Measurements from ENCODE around the gene TRAM2. TPM values are rescaled to one million over a fixed set of nuclear protein-coding genes. Genes with fewer than 3 reads are reported as not detected.

TRAM2 gene
- polyA plus RNA-seq, 1 experiment, result 152 TPM

DNA sequence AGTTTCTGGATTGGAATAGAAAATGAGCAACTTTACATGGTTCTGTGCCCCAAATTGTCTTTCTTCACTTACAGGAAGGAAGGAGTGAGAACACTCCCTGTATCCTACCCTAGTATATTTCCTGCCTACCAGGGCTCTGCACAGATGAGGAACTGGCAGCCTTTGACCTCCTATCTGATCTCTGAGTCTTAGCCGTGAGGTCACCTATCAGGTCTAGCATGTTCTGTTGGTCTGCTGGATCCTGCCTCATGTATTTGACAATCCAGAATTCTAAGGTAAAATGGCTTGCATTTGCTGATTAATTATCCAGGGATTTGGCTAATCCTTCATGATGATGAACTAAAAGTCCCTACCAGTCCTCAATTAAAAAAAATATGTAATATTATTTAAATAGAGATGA, 35.0 kb upstream of the TRAM2 start:
- Histone ChIP-seq H3K4me3 (ENCODE audit: low read depth, low read length) (no peak overlapping the region), H3K27ac (ENCODE audit: low read depth, low read length) (no peak overlapping the region), H3K27me3 (ENCODE audit: control insufficient read depth, insufficient read depth, low read length) (no peaks in the 10 kb centered on the region), H3K9me3 (ENCODE audit: control insufficient read depth, insufficient read depth, low read length) (no peaks in the 10 kb centered on the region; the same call in 1 of the 2 replicates)
- no peak for DNase-seq (ENCODE audit: low read depth, low spot score)
- ChIA-PET POLR2A (no interaction called here), CTCF (interaction anchor here (1.0 to 2.0 kb wide), 2 partner anchors 14 to 195 kb away, joined by 5 to 6 read pairs; no protein-coding TSS in a partner anchor)
- TF ChIP-seq, protein P1, sequence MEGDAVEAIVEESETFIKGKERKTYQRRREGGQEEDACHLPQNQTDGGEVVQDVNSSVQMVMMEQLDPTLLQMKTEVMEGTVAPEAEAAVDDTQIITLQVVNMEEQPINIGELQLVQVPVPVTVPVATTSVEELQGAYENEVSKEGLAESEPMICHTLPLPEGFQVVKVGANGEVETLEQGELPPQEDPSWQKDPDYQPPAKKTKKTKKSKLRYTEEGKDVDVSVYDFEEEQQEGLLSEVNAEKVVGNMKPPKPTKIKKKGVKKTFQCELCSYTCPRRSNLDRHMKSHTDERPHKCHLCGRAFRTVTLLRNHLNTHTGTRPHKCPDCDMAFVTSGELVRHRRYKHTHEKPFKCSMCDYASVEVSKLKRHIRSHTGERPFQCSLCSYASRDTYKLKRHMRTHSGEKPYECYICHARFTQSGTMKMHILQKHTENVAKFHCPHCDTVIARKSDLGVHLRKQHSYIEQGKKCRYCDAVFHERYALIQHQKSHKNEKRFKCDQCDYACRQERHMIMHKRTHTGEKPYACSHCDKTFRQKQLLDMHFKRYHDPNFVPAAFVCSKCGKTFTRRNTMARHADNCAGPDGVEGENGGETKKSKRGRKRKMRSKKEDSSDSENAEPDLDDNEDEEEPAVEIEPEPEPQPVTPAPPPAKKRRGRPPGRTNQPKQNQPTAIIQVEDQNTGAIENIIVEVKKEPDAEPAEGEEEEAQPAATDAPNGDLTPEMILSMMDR (IDR thresholded peaks at IDR 0.05; ENCODE audit: low read depth, low read length), result no peak

DNA sequence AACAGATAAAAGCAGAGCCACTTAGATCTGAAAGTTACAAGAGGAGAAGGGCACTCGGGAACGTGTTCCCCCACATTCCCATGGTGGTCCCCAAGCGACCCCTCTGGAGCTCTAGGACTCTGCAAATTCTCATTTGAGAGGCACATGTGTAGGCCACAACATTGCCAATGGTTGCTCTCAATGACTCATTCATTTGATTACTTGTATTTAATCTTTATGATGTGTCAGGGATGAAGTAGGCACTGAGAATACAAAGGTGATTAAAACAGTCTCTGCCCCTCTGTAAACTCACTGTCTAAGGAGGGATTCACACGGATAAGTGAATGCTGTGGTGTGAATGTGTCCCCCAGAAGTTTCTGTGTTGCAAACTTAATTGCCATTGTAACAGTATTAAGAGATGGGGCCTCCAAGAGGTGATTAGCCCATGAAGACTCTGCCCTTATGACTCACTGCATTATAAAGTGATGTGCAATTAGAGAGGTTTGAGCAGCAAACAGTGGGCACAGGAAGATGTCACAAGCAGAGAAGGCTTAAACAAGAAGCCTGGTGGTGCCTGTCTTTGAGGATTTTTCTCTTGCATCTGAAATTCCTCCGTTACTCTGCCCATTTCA, 34.0 kb upstream of the TRAM2 start:
- no peak for DNase-seq (ENCODE audit: low read depth, low spot score)
- H3K27ac ChIP-seq (ENCODE audit: low read depth, low read length), result no peak overlapping the region
- no peaks in the 10 kb centered on the region; the same call in 1 of the 2 replicates for H3K9me3 ChIP-seq (ENCODE audit: control insufficient read depth, insufficient read depth, low read length)
- no peak overlapping the region for H3K4me3 ChIP-seq (ENCODE audit: low read depth, low read length)
- TF ChIP-seq, protein P1 (IDR thresholded peaks at IDR 0.05; ENCODE audit: low read depth, low read length), result no peak
- CTCF ChIA-PET, result interaction anchor here (2.0 kb wide), 1 partner anchor 13 kb away, joined by 6 read pairs; no protein-coding TSS in a partner anchor
- H3K27me3 ChIP-seq (ENCODE audit: control insufficient read depth, insufficient read depth, low read length), result no peaks in the 10 kb centered on the region
- POLR2A ChIA-PET, result no interaction called here

DNA sequence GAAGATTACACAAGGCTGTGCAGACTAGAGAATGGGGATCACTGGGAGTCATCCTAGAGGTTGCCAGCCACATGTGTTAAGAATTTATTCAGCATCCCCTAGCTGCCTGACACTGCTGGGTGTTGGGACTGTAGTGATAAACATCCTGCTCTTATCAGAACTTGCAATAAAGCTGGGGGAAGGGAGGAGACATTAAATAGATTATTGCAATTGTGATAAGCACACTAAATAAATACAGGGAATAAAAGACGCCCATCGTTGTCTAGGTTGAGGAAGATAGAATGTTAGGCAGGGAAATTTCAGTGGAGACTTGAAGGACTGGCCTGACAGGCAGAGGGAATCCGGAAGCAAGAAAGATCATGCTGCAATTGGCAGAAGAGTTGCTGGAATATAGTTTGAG, 33.2 kb upstream of the TRAM2 start:
- H3K27ac ChIP-seq (ENCODE audit: low read depth, low read length), result no peak overlapping the region
- no peak overlapping the region for H3K4me3 ChIP-seq (ENCODE audit: low read depth, low read length)
- no peaks in the 10 kb centered on the region for H3K27me3 ChIP-seq (ENCODE audit: control insufficient read depth, insufficient read depth, low read length)
- POLR2A ChIA-PET, result interaction anchor here (1.3 kb wide), 1 partner anchor 13 kb away, joined by 3 read pairs; no protein-coding TSS in a partner anchor
- DNase-seq (ENCODE audit: low read depth, low spot score), result no peak
- CTCF ChIA-PET, result interaction anchor here (0.6 to 8.0 kb wide), 3 partner anchors 14 to 202 kb away, joined by 9 to 63 read pairs (median 30); no protein-coding TSS in a partner anchor
- TF ChIP-seq, protein P1 (IDR thresholded peaks at IDR 0.05; ENCODE audit: low read depth, low read length), result no peak
- no peaks in the 10 kb centered on the region; the same call in 1 of the 2 replicates for H3K9me3 ChIP-seq (ENCODE audit: control insufficient read depth, insufficient read depth, low read length)

DNA sequence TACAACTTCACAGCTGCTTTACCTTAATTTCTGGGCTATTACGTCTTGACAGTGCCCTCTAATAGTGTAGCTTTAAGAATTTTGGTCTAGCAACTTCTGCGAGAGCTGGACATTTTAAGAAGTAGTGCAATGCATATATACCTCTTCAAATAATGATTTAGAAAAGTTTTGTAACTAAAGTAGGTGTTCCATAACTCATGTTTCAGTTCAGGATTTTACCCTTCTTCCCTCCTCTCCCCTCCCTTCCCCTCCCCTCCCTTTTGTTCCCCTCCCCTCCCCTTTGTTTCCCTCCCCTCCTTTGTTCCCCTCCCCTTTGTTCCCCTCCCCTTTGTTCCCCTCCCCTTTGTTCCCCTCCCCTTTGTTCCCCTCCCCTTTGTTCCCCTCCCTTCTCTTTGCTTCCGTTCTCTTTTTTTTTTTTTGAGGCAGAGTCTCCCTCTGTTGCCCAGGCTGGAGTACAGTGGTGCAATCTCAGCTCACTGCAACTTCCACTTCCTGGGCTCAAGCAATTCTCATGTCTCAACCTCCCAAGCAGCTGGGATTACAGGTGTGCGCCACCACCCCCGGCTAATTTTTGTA, 28.8 kb upstream of the TRAM2 start:
- Histone ChIP-seq H3K9me3 (ENCODE audit: control insufficient read depth, insufficient read depth, low read length) (no peaks in the 10 kb centered on the region; the same call in 1 of the 2 replicates), H3K4me3 (ENCODE audit: low read depth, low read length) (no peak overlapping the region), H3K27ac (ENCODE audit: low read depth, low read length) (no peak overlapping the region), H3K27me3 (ENCODE audit: control insufficient read depth, insufficient read depth, low read length) (no peaks in the 10 kb centered on the region)
- no peak for DNase-seq (ENCODE audit: low read depth, low spot score)
- TF ChIP-seq, protein P1 (IDR thresholded peaks at IDR 0.05; ENCODE audit: low read depth, low read length), result no peak
- POLR2A ChIA-PET, result no interaction called here
- CTCF ChIA-PET, result interaction anchor here (1.1 to 8.0 kb wide), 3 partner anchors 9 to 198 kb away, joined by 4 to 63 read pairs (median 30); no protein-coding TSS in a partner anchor

Measured in AG04450 (cell line).